HepG2 (cell line): ENCODE data around the gene COL27A1. TPM values are rescaled to one million over a fixed set of nuclear protein-coding genes. Genes with fewer than 3 reads are reported as not detected.

ENCODE experiments used
- BHLHE40 ChIP-seq: IDR thresholded peaks from 2 replicates; pipeline ENCODE4 v1.6.1; 2011; ENCODE audit warnings: low read length, improper control_type of control experiment
- EED ChIP-seq: sonication (generic); formaldehyde crosslinking; IDR thresholded peaks from 2 replicates; pipeline ENCODE4 v1.5.0; 2020; ENCODE audit warnings: mild to moderate bottlenecking, missing genetic modification reagents
- FOSL2 ChIP-seq: sonication (generic); formaldehyde crosslinking; IDR thresholded peaks from 2 replicates; pipeline ENCODE4 v1.4.0; 2020; ENCODE audit warnings: missing genetic modification reagents
- HNF4G ChIP-seq, 2 experiments: sonication (generic) in 1 of 2; formaldehyde crosslinking in 1 of 2; IDR thresholded peaks; 2 replicates each; pipeline versions ENCODE4 v1.4.0 to v1.6.1; 2011 to 2020; ENCODE audit warnings: borderline replicate concordance in 2 of 2, low read depth in 2 of 2, mild to moderate bottlenecking in 2 of 2, low read length in 1 of 2, missing genetic modification reagents in 1 of 2, moderate library complexity in 1 of 2
- KAT2B ChIP-seq: fragments of 150-350 bp; IDR thresholded peaks from 2 replicates; pipeline ENCODE4 v1.6.1; 2014; ENCODE audit warnings: low read depth, low read length, borderline replicate concordance
- KAT7 ChIP-seq: IDR thresholded peaks from 2 replicates; pipeline ENCODE4 v1.6.1; 2018; ENCODE audit warnings: borderline replicate concordance, missing compliant biosample characterization
- KLF11 ChIP-seq: IDR thresholded peaks from 2 replicates; pipeline ENCODE4 v1.6.1; 2016; ENCODE audit warnings: missing compliant biosample characterization
- MEF2D ChIP-seq: sonication (generic); formaldehyde crosslinking; IDR thresholded peaks from 2 replicates; pipeline ENCODE4 v1.5.1; 2020; ENCODE audit warnings: mild to moderate bottlenecking, missing genetic modification reagents
- MTERF4 ChIP-seq: sonication (generic); formaldehyde crosslinking; IDR thresholded peaks from 2 replicates; pipeline ENCODE4 v1.8.0; 2023; ENCODE audit warnings: mild to moderate bottlenecking, missing genetic modification reagents
- NFIB ChIP-seq: sonication (generic); formaldehyde crosslinking; IDR thresholded peaks from 2 replicates; pipeline ENCODE4 v1.9.0; 2021; ENCODE audit warnings: missing genetic modification reagents, mild to moderate bottlenecking, borderline replicate concordance
- NFYB ChIP-seq: sonication (generic); formaldehyde crosslinking; IDR thresholded peaks from 2 replicates; pipeline ENCODE4 v1.4.0; 2020; ENCODE audit warnings: missing genetic modification reagents
- ONECUT2 ChIP-seq: sonication (generic); formaldehyde crosslinking; IDR thresholded peaks from 2 replicates; pipeline ENCODE4 v1.4.0; 2020; ENCODE audit warnings: missing genetic modification reagents
- PHB2 ChIP-seq: fragments of 450-650 bp; IDR thresholded peaks from 2 replicates; pipeline ENCODE4 v1.6.1; 2018; ENCODE audit not compliant: partially characterized antibody
- RFXAP ChIP-seq: sonication (generic); formaldehyde crosslinking; IDR thresholded peaks from 2 replicates; pipeline ENCODE4 v1.4.0; 2020; ENCODE audit warnings: missing genetic modification reagents, borderline replicate concordance
- SMARCE1 ChIP-seq: fragments of 450-650 bp; IDR thresholded peaks from 2 replicates; pipeline ENCODE4 v1.6.1; 2017; ENCODE audit warnings: borderline replicate concordance
- TARDBP ChIP-seq: sonication (generic); formaldehyde crosslinking; IDR thresholded peaks from 2 replicates; pipeline ENCODE4 v1.8.0; 2022; ENCODE audit warnings: mild to moderate bottlenecking, missing genetic modification reagents
- TCF12 ChIP-seq, 2 experiments: fragments of 450-650 bp in 1 of 2; sonication (generic) in 1 of 2; formaldehyde crosslinking in 1 of 2; IDR thresholded peaks; 2 replicates each; pipeline versions ENCODE4 v1.6.1 to v1.8.0; 2017 to 2022; ENCODE audit warnings: antibody characterized with exemption in 1 of 2, mild to moderate bottlenecking in 1 of 2, missing genetic modification reagents in 1 of 2, moderate library complexity in 1 of 2
- ZFP36L2 ChIP-seq: sonication (generic); formaldehyde crosslinking; IDR thresholded peaks from 2 replicates; pipeline ENCODE4 v1.4.0; 2020; ENCODE audit warnings: missing genetic modification reagents
- ZFY ChIP-seq: sonication (generic); formaldehyde crosslinking; IDR thresholded peaks from 2 replicates; pipeline ENCODE4 v1.4.0; 2020; ENCODE audit warnings: missing genetic modification reagents
- ZNF138 ChIP-seq: sonication (generic); formaldehyde crosslinking; IDR thresholded peaks from 2 replicates; pipeline ENCODE4 v1.5.0; 2020; ENCODE audit warnings: mild to moderate bottlenecking, low read depth, missing genetic modification reagents
- ZNF224 ChIP-seq: sonication (generic); formaldehyde crosslinking; IDR thresholded peaks from 2 replicates; pipeline ENCODE4 v1.5.0; 2020; ENCODE audit warnings: mild to moderate bottlenecking, missing genetic modification reagents
- ZNF790 ChIP-seq: sonication (generic); formaldehyde crosslinking; IDR thresholded peaks from 2 replicates; pipeline ENCODE4 v1.8.0; 2022; ENCODE audit warnings: missing genetic modification reagents, mild to moderate bottlenecking, borderline replicate concordance
- polyA plus RNA-seq, 8 experiments: library from polyadenylated mRNA; depleted of rRNA in 3 of 8; stranded (reverse) in 7 of 8; unstranded in 1 of 8; fragments of >200 nt; fragmentation: Illumina TruSeq in 4 of 8; extraction: Trizol in 4 of 8; gene quantifications; 2 replicates each; pipeline versions ENCODE4 v1.2.1 to v1.2.3, GENCODE V29; 2011 to 2016; ENCODE audit warnings: low read depth in 4 of 8, missing spikeins in 1 of 8, mixed read lengths in 1 of 8; ENCODE audit not compliant: insufficient read depth in 1 of 8
- total RNA-seq, 5 experiments: library from RNA; depleted of rRNA; stranded (reverse); fragments of >200 nt; fragmentation: Illumina TruSeq; extraction: Trizol; gene quantifications; 2 replicates each; pipeline ENCODE4 v1.2.3, GENCODE V29; 2016; ENCODE audit warnings: low read depth in 1 of 5
- TF ChIP-seq, protein P1 (sequence below): sonication (generic); IDR thresholded peaks from 2 replicates; pipeline ENCODE4 v1.6.1; 2016; ENCODE audit warnings: low read depth, borderline replicate concordance
- TF ChIP-seq, protein P2 (sequence below): sonication (generic); formaldehyde crosslinking; IDR thresholded peaks from 2 replicates; pipeline ENCODE4 v1.4.0; 2020; ENCODE audit warnings: mild to moderate bottlenecking, missing genetic modification reagents
- TF ChIP-seq, protein P3 (sequence below): sonication (generic); formaldehyde crosslinking; conservative IDR thresholded peaks from 2 replicates; pipeline ENCODE4 v1.4.0; 2020; ENCODE audit warnings: missing genetic modification reagents
- TF ChIP-seq, protein P4 (sequence below): sonication (generic); formaldehyde crosslinking; IDR thresholded peaks from 2 replicates; pipeline ENCODE4 v1.4.0; 2020; ENCODE audit warnings: mild to moderate bottlenecking, missing genetic modification reagents

The COL27A1 gene
- total and polyA plus RNA-seq, 2 of the 13 experiments (the other 11 are each of a cell fraction or from before 2014, with no cell fraction given) = 71.3 to 89.1 TPM

GRCh38 chr9:114117996-114118830, 37.1 kb upstream of the COL27A1 start (continued):
- TF ChIP-seq PHB2 (no peak), ZNF138 (CRISPR knock-in tag) (no peak), FOSL2 (CRISPR knock-in tag) (peak; percentile 83), EED (CRISPR knock-in tag) (no peak), ZFP36L2 (CRISPR knock-in tag) (no peak), MTERF4 (CRISPR knock-in tag) (no peak), KAT2B (no peak), ZFY (CRISPR knock-in tag) (peak; percentile 60), HNF4G (IDR thresholded peaks at IDR 0.05; ENCODE audit: borderline replicate concordance, low read depth, low read length) (peak; percentile 60; the same call in 1 of the 2 replicates), HNF4G (CRISPR knock-in tag; IDR thresholded peaks at IDR 0.05; ENCODE audit: borderline replicate concordance, low read depth) (no peak), ZNF224 (peak; percentile 47; the same call in 1 of the 2 replicates), ONECUT2 (CRISPR knock-in tag) (peak; percentile 63; the same call in 1 of the 2 replicates), KLF11 (CRISPR knock-in tag) (peak; percentile 29; the same call in 1 of the 2 replicates), RFXAP (peak; percentile 49; the same call in 1 of the 2 replicates), ZNF790 (CRISPR knock-in tag) (no peak), KAT7 (CRISPR knock-in tag) (no peak; the same call in 1 of the 2 replicates), NFYB (peak; percentile 49; the same call in 1 of the 2 replicates), BHLHE40 (peak; percentile 22; the same call in 1 of the 2 replicates), MEF2D (0 out of 2 replicates have a peak, but pooled peaks have one; percentile 19), TARDBP (peak; percentile 94), SMARCE1 (no peak), NFIB (CRISPR knock-in tag) (0 out of 2 replicates have a peak, but pooled peaks have one; percentile 59), TCF12 (IDR thresholded peaks at IDR 0.05) (no peak), TCF12 (CRISPR knock-in tag; IDR thresholded peaks at IDR 0.05) (peak; percentile 80)
- TF ChIP-seq, protein P1, sequence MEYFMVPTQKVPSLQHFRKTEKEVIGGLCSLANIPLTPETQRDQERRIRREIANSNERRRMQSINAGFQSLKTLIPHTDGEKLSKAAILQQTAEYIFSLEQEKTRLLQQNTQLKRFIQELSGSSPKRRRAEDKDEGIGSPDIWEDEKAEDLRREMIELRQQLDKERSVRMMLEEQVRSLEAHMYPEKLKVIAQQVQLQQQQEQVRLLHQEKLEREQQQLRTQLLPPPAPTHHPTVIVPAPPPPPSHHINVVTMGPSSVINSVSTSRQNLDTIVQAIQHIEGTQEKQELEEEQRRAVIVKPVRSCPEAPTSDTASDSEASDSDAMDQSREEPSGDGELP = peak; percentile 92
- TF ChIP-seq, protein P2, sequence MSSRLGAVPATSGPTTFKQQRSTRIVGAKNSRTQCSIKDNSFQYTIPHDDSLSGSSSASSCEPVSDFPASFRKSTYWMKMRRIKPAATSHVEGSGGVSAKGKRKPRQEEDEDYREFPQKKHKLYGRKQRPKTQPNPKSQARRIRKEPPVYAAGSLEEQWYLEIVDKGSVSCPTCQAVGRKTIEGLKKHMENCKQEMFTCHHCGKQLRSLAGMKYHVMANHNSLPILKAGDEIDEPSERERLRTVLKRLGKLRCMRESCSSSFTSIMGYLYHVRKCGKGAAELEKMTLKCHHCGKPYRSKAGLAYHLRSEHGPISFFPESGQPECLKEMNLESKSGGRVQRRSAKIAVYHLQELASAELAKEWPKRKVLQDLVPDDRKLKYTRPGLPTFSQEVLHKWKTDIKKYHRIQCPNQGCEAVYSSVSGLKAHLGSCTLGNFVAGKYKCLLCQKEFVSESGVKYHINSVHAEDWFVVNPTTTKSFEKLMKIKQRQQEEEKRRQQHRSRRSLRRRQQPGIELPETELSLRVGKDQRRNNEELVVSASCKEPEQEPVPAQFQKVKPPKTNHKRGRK (CRISPR knock-in tag) = no peak
- TF ChIP-seq, protein P3, sequence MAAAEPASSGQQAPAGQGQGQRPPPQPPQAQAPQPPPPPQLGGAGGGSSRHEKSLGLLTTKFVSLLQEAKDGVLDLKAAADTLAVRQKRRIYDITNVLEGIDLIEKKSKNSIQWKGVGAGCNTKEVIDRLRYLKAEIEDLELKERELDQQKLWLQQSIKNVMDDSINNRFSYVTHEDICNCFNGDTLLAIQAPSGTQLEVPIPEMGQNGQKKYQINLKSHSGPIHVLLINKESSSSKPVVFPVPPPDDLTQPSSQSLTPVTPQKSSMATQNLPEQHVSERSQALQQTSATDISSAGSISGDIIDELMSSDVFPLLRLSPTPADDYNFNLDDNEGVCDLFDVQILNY (CRISPR knock-in tag) = no peak
- TF ChIP-seq, protein P4, sequence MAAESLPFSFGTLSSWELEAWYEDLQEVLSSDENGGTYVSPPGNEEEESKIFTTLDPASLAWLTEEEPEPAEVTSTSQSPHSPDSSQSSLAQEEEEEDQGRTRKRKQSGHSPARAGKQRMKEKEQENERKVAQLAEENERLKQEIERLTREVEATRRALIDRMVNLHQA = no peak
